Measurements from ENCODE around the gene RCL1. TPM values are rescaled to one million over a fixed set of nuclear protein-coding genes. Genes with fewer than 3 reads are reported as not detected.

Gene RCL1
- total RNA-seq, 1 experiment from 2014 or later = 9.5 TPM

- Histone ChIP-seq H3K79me2 (ENCODE audit: low read depth) (no peaks in the 10 kb centered on the region), H3K4me1 (replicated peaks; ENCODE audit: insufficient read depth) (peaks cover 8% of the 10 kb centered on the region), H4K20me1 (ENCODE audit: insufficient read depth) (no peaks in the 10 kb centered on the region), H3F3A (ENCODE audit: insufficient read depth, low read depth) (no peaks in the 10 kb centered on the region), H3K4me2 (peak overlapping the region; percentile 49), H3K27me3 (ENCODE audit: insufficient read depth, low read depth) (no peaks in the 10 kb centered on the region), H3K4me3 (no peak overlapping the region), H3K9me3 (ENCODE audit: insufficient read depth, low read depth) (no peaks in the 10 kb centered on the region), H3K27ac (no peak overlapping the region), H3K36me3 (ENCODE audit: low read depth) (no peaks in the 10 kb centered on the region), H3K9me2 (ENCODE audit: insufficient read depth) (no peaks in the 10 kb centered on the region), H2AFZ (no peak overlapping the region)
- DNase-seq = no peak
- no peak for TF ChIP-seq CTCF (conservative IDR thresholded peaks at IDR 0.05)
- ChIA-PET POLR2A (ENCODE audit: unreplicated experiment) (no interaction called here), CTCF (interaction anchor here (0.7 kb wide), 1 partner anchor 144 kb away, joined by 3 read pairs; no protein-coding TSS in a partner anchor)
- intact Hi-C loops (cut with micrococcal nuclease; ENCODE audit: unreplicated experiment) = no loop called here
- BruUV-seq (replicated peaks) = no TSS peak
Measured at GRCh38 chr9:4902135-4902475, 109.4 kb downstream of the RCL1 start.

GRCh38 chr9:4904322-4905134 lies 111.8 kb downstream of the RCL1 start:
- H3K4me3 ChIP-seq = no peak overlapping the region
- no peak overlapping the region for H3K4me2 ChIP-seq
- no peaks in the 10 kb centered on the region for H3K9me2 ChIP-seq (ENCODE audit: insufficient read depth)
- H2AFZ ChIP-seq = no peak overlapping the region
- ChIA-PET CTCF (no interaction called here), POLR2A (ENCODE audit: unreplicated experiment) (no interaction called here)
- no peak overlapping the region for H3K27ac ChIP-seq
- TF ChIP-seq CTCF (conservative IDR thresholded peaks at IDR 0.05) = no peak
- TF ChIP-seq EZH2 (IDR thresholded peaks at IDR 0.05; ENCODE audit: low read depth) = no peak
- H3K4me1 ChIP-seq (replicated peaks; ENCODE audit: insufficient read depth) = peaks cover 8% of the 10 kb centered on the region
- intact Hi-C loops (cut with micrococcal nuclease; ENCODE audit: unreplicated experiment) = no loop called here
- DNase-seq = peak in 1 of 2 experiments; percentile 47
- no peaks in the 10 kb centered on the region for H3F3A ChIP-seq (ENCODE audit: insufficient read depth, low read depth)
- H3K79me2 ChIP-seq (ENCODE audit: low read depth) = no peaks in the 10 kb centered on the region
- no TSS peak for BruUV-seq (replicated peaks)
- H3K36me3 ChIP-seq (ENCODE audit: low read depth) = no peaks in the 10 kb centered on the region
- H3K9me3 ChIP-seq (ENCODE audit: insufficient read depth, low read depth) = no peaks in the 10 kb centered on the region
- no peaks in the 10 kb centered on the region for H3K27me3 ChIP-seq (ENCODE audit: insufficient read depth, low read depth)
- H4K20me1 ChIP-seq (ENCODE audit: insufficient read depth) = no peaks in the 10 kb centered on the region

GRCh38 chr9:4905135-4905490 lies 112.4 kb downstream of the RCL1 start:
- Histone ChIP-seq H3K27ac (no peak overlapping the region), H3K36me3 (ENCODE audit: low read depth) (no peaks in the 10 kb centered on the region), H2AFZ (no peak overlapping the region), H4K20me1 (ENCODE audit: insufficient read depth) (no peaks in the 10 kb centered on the region), H3K4me2 (no peak overlapping the region), H3F3A (ENCODE audit: insufficient read depth, low read depth) (no peaks in the 10 kb centered on the region), H3K79me2 (ENCODE audit: low read depth) (no peaks in the 10 kb centered on the region), H3K27me3 (ENCODE audit: insufficient read depth, low read depth) (no peaks in the 10 kb centered on the region), H3K9me3 (ENCODE audit: insufficient read depth, low read depth) (no peaks in the 10 kb centered on the region), H3K4me3 (no peak overlapping the region), H3K4me1 (replicated peaks; ENCODE audit: insufficient read depth) (peaks cover 8% of the 10 kb centered on the region), H3K9me2 (ENCODE audit: insufficient read depth) (no peaks in the 10 kb centered on the region)
- ChIA-PET POLR2A (ENCODE audit: unreplicated experiment) (no interaction called here), CTCF (no interaction called here)
- TF ChIP-seq EZH2 (IDR thresholded peaks at IDR 0.05; ENCODE audit: low read depth) = no peak
- TF ChIP-seq CTCF (conservative IDR thresholded peaks at IDR 0.05) = no peak
- DNase-seq = peak in 1 of 2 experiments; percentile 46
- BruUV-seq (replicated peaks) = no TSS peak
- intact Hi-C loops (cut with micrococcal nuclease; ENCODE audit: unreplicated experiment) = no loop called here

Small RNAs within 50 kb of the gene (microRNA-seq; reads per million reads assigned to microRNA genes)
- 9.4 reads per million, percentile 16 among the genes with 10 or more reads in this experiment for gene MIR101-2 (ENCODE audit: borderline number of aligned reads, borderline replicate concordance)

Other genes with a start within 250 kb of the RCL1 start
- 4.9 and 5.9 TPM in 2 replicates for gene PLPP6, start 130.7 kb upstream of the RCL1 start, total RNA-seq (2021)
- gene SPATA6L, start 126.5 kb upstream of the RCL1 start, total RNA-seq (2021) = 5.9 and 7.1 TPM in 2 replicates
- 6.7 and 7.7 TPM in 2 replicates for gene CDC37L1, start 113.4 kb upstream of the RCL1 start, total RNA-seq (2021)
- 34.0 and 36.2 TPM in 2 replicates for gene AK3, start 51.7 kb upstream of the RCL1 start, total RNA-seq (2021)
- gene JAK2, start 192.3 kb downstream of the RCL1 start, total RNA-seq (2021) = 2.7 and 4.9 TPM in 2 replicates